ENCODE data around the gene XIRP2.
A peak's percentile ranks its signal among the peaks of the same experiment; 100 is the strongest.
"Not testable (repeated sequence)": the region's sequence is repeated elsewhere in the genome, so short reads cannot be mapped to it uniquely, and the experiment has no call there.

XIRP2 gene

GRCh38 chr2:167265722-167266121 lies 377.4 kb downstream of the XIRP2 start:
- H3K36me3 ChIP-seq (ENCODE audit: control insufficient read depth, insufficient read depth, low read length), result no peaks in the 10 kb centered on the region
- no peak overlapping the region for H3K27ac ChIP-seq (ENCODE audit: insufficient read depth, low read depth, low read length, poor library complexity, severe bottlenecking)
- WGBS, 2 experiments, result 91 to 92% methylated on average over 4 to 5 of the region's 5 CpGs
- H3K27me3 ChIP-seq (ENCODE audit: control insufficient read depth, insufficient read depth, low read length, poor library complexity, severe bottlenecking), result no peaks in the 10 kb centered on the region
- H3K4me3 ChIP-seq (ENCODE audit: insufficient read depth, low read depth, low read length), result no peak overlapping the region
- peaks cover 5% of the 10 kb centered on the region for H3K4me1 ChIP-seq (ENCODE audit: control insufficient read depth, insufficient read depth, low read length)
- peaks cover 2% of the 10 kb centered on the region for H3K9me3 ChIP-seq (ENCODE audit: control insufficient read depth, low read length)

- WGBS, 2 experiments, result 90 to 92% methylated on average over 1 to 2 of the region's 2 CpGs
- not testable (repeated sequence) for H3K27me3 ChIP-seq (ENCODE audit: control insufficient read depth, insufficient read depth, low read length, poor library complexity, severe bottlenecking); H3K4me3 ChIP-seq (ENCODE audit: insufficient read depth, low read depth, low read length); H3K9me3 ChIP-seq (ENCODE audit: control insufficient read depth, low read length); H3K27ac ChIP-seq (ENCODE audit: insufficient read depth, low read depth, low read length, poor library complexity, severe bottlenecking); H3K4me1 ChIP-seq (ENCODE audit: control insufficient read depth, insufficient read depth, low read length); H3K36me3 ChIP-seq (ENCODE audit: control insufficient read depth, insufficient read depth, low read length)
These were observed 380.0 kb downstream of the XIRP2 start for GRCh38 chr2:167268245-167268644.

DNA sequence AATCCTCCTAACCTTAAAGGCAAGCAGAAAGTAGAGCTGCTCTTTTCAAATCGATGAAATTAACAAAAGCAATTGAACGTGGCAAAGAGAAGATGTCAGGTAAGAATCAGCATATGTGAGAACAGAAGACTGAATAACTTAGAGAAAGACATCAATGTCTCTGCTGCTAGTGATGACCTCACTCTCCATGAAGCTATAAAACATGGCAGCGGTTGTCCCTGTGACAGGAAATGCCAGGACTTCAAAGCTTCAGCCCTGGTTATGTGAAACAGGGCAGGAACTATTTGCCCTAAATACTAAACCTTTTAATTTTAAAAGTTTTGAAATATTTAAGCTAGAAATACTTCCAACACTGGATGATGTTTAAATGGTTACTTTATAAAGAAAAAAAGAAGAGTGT lies 383.7 kb downstream of the XIRP2 start:
- H3K36me3 ChIP-seq (ENCODE audit: control insufficient read depth, insufficient read depth, low read length), result no peaks in the 10 kb centered on the region
- H3K27me3 ChIP-seq (ENCODE audit: control insufficient read depth, insufficient read depth, low read length, poor library complexity, severe bottlenecking), result no peaks in the 10 kb centered on the region
- H3K27ac ChIP-seq (ENCODE audit: insufficient read depth, low read depth, low read length, poor library complexity, severe bottlenecking), result no peak overlapping the region
- 69 to 74% methylated on average over 3 of the region's 3 CpGs for WGBS, 2 experiments
- H3K4me1 ChIP-seq (ENCODE audit: control insufficient read depth, insufficient read depth, low read length), result no peaks in the 10 kb centered on the region
- H3K9me3 ChIP-seq (ENCODE audit: control insufficient read depth, low read length), result peaks cover 2% of the 10 kb centered on the region
- H3K4me3 ChIP-seq (ENCODE audit: insufficient read depth, low read depth, low read length), result no peak overlapping the region

- Histone ChIP-seq H3K27me3 (ENCODE audit: control insufficient read depth, insufficient read depth, low read length, poor library complexity, severe bottlenecking) (no peaks in the 10 kb centered on the region), H3K4me1 (ENCODE audit: control insufficient read depth, insufficient read depth, low read length) (no peaks in the 10 kb centered on the region), H3K9me3 (ENCODE audit: control insufficient read depth, low read length) (no peaks in the 10 kb centered on the region), H3K36me3 (ENCODE audit: control insufficient read depth, insufficient read depth, low read length) (no peaks in the 10 kb centered on the region), H3K27ac (ENCODE audit: insufficient read depth, low read depth, low read length, poor library complexity, severe bottlenecking) (no peak overlapping the region), H3K4me3 (ENCODE audit: insufficient read depth, low read depth, low read length) (no peak overlapping the region)
- WGBS, 2 experiments, result 8 to 9% methylated on average over 3 of the region's 3 CpGs
These were observed 386.8 kb downstream of the XIRP2 start for GRCh38 chr2:167275046-167275445.

DNA sequence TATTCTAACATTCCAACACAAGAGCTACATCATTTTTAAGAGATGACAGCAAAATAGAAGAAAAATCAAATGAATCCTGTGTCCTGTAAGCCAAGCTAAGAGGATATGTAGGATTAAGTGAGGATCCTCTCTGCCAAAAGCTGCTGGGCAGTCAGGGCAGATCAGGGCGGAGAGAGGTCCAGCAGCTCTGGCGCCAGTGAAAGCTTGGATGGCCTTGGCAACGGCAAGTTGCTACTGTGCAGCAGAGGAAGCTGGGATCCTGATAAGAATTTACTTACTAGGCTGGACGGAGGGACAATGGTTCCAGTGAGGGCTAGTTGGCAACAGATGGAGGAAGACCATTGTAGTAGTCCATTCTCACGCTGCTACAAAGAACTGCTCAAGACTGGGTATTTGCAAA lies 391.5 kb downstream of the XIRP2 start:
- H3K4me3 ChIP-seq (ENCODE audit: insufficient read depth, low read depth, low read length), result no peak overlapping the region
- H3K9me3 ChIP-seq (ENCODE audit: control insufficient read depth, low read length), result no peaks in the 10 kb centered on the region
- H3K36me3 ChIP-seq (ENCODE audit: control insufficient read depth, insufficient read depth, low read length), result no peaks in the 10 kb centered on the region
- H3K27ac ChIP-seq (ENCODE audit: insufficient read depth, low read depth, low read length, poor library complexity, severe bottlenecking), result no peak overlapping the region
- H3K27me3 ChIP-seq (ENCODE audit: control insufficient read depth, insufficient read depth, low read length, poor library complexity, severe bottlenecking), result no peaks in the 10 kb centered on the region
- no peaks in the 10 kb centered on the region for H3K4me1 ChIP-seq (ENCODE audit: control insufficient read depth, insufficient read depth, low read length)
- WGBS, 2 experiments, result 92% methylated on average over 5 of the region's 5 CpGs

GRCh38 chr2:167287212-167287611 lies 398.9 kb downstream of the XIRP2 start:
- 90 to 91% methylated on average over 1 to 2 of the region's 3 CpGs for WGBS, 2 experiments
- no peaks in the 10 kb centered on the region for H3K36me3 ChIP-seq (ENCODE audit: control insufficient read depth, insufficient read depth, low read length)

DNA sequence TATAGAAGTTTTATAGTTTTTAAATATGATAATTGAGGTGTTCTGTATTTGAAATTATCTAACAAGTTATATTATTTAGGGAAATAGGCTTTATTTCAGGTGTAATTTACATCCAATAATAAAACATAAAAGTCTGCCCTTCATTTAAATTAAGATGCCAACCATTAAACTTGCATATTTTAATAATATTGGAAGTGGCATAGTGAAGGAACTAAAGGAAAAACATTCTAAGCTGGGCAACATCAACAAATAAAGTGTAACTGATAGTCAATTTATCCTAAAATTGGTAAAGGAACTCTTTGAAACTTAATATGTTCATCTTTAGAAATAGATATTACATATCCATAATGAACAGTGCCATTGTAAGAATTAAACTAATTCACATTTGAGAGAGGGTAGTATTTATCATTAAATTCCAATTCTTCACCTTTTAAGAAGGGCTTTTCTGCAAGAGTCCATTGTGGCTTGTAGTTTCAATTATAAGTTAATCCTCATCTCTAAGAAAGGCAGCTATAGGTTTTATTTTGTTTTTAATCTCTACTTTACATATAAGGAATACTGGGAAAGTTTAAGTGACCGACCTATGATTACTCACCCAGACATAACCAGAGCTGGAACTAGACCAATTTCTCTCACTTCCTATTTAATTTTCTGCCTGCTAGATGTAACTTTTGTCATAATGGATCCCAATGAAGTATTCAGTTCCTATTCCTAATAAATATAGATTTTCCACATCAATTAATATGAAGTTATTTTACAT lies 401.6 kb downstream of the XIRP2 start:
- WGBS, 2 experiments, result 95% methylated on average over 1 of the region's 1 CpG; no CpG with 5 or more reads in 1 of the 2 experiments

More at GRCh38 chr2:167287212-167287611, 398.9 kb downstream of the XIRP2 start:
- no peaks in the 10 kb centered on the region for H3K4me1 ChIP-seq (ENCODE audit: control insufficient read depth, insufficient read depth, low read length)
- no peaks in the 10 kb centered on the region for H3K9me3 ChIP-seq (ENCODE audit: control insufficient read depth, low read length)
- H3K4me3 ChIP-seq (ENCODE audit: insufficient read depth, low read depth, low read length), result no peak overlapping the region
- H3K27ac ChIP-seq (ENCODE audit: insufficient read depth, low read depth, low read length, poor library complexity, severe bottlenecking), result no peak overlapping the region
- H3K27me3 ChIP-seq (ENCODE audit: control insufficient read depth, insufficient read depth, low read length, poor library complexity, severe bottlenecking), result peaks cover 3% of the 10 kb centered on the region

GRCh38 chr2:167292430-167293171 lies 404.3 kb downstream of the XIRP2 start, which contains the start of gene B3GALT1:
Gene B3GALT1, plus strand, starts transcription at chr2:167293001.
- peak within 1 kb of the TSS; percentile 28 for H3K27ac ChIP-seq (ENCODE audit: insufficient read depth, low read depth, low read length, poor library complexity, severe bottlenecking)
- 0% methylated on average over 79 of the region's 79 CpGs for WGBS, 2 experiments
- no peaks in the 10 kb centered on the region for H3K9me3 ChIP-seq (ENCODE audit: control insufficient read depth, low read length)

More for the DNA sequence above, 401.6 kb downstream of the XIRP2 start:
- no peak overlapping the region for H3K27ac ChIP-seq (ENCODE audit: insufficient read depth, low read depth, low read length, poor library complexity, severe bottlenecking)
- H3K4me3 ChIP-seq (ENCODE audit: insufficient read depth, low read depth, low read length), result no peak overlapping the region
- no peaks in the 10 kb centered on the region for H3K36me3 ChIP-seq (ENCODE audit: control insufficient read depth, insufficient read depth, low read length)
- H3K27me3 ChIP-seq (ENCODE audit: control insufficient read depth, insufficient read depth, low read length, poor library complexity, severe bottlenecking), result peaks cover 20% of the 10 kb centered on the region
- H3K9me3 ChIP-seq (ENCODE audit: control insufficient read depth, low read length), result no peaks in the 10 kb centered on the region
- H3K4me1 ChIP-seq (ENCODE audit: control insufficient read depth, insufficient read depth, low read length), result peaks cover 9% of the 10 kb centered on the region

GRCh38 chr2:167293172-167293781 lies 405.0 kb downstream of the XIRP2 start:
- Histone ChIP-seq H3K9me3 (ENCODE audit: control insufficient read depth, low read length) (no peaks in the 10 kb centered on the region), H3K27me3 (ENCODE audit: control insufficient read depth, insufficient read depth, low read length, poor library complexity, severe bottlenecking) (peaks cover 32% of the 10 kb centered on the region), H3K4me3 (ENCODE audit: insufficient read depth, low read depth, low read length) (peak overlapping the region; percentile 61), H3K4me1 (ENCODE audit: control insufficient read depth, insufficient read depth, low read length) (peaks cover 9% of the 10 kb centered on the region), H3K27ac (ENCODE audit: insufficient read depth, low read depth, low read length, poor library complexity, severe bottlenecking) (no peak overlapping the region), H3K36me3 (ENCODE audit: control insufficient read depth, insufficient read depth, low read length) (no peaks in the 10 kb centered on the region)
- 0% methylated on average over 68 of the region's 68 CpGs for WGBS, 2 experiments

More at GRCh38 chr2:167292430-167293171, 404.3 kb downstream of the XIRP2 start, which contains the start of gene B3GALT1:
- peaks cover 32% of the 10 kb centered on the region for H3K27me3 ChIP-seq (ENCODE audit: control insufficient read depth, insufficient read depth, low read length, poor library complexity, severe bottlenecking)
- peak within 1 kb of the TSS; percentile 61 for H3K4me3 ChIP-seq (ENCODE audit: insufficient read depth, low read depth, low read length)
- no peaks in the 10 kb centered on the region for H3K36me3 ChIP-seq (ENCODE audit: control insufficient read depth, insufficient read depth, low read length)
- H3K4me1 ChIP-seq (ENCODE audit: control insufficient read depth, insufficient read depth, low read length), result peaks cover 9% of the 10 kb centered on the region

Data from ectodermal cell (in vitro differentiated cells).